ENCODE results near the gene SH3D19.

SH3D19 gene

DNA sequence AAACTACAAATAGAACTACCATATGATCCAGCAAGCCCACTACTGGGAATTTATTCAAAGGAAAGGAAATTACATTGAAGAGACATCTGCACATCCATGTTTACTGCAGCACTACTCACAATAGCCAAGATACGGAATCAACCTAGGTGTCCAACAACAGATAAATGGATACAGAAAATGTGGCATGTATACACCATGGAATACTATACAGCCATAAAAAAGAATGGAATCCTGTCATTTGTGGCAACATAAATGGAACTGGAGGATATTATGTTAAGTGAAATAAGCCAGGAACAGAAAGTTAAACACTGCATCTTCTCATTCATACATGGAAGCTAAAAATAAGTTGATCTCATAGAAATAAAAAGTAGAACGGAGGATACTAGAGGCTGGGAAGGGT lies 167.9 kb downstream of the SH3D19 start:
- no peak for DNase-seq (ENCODE audit: low read depth, low spot score)
- TF ChIP-seq CTCF (IDR thresholded peaks at IDR 0.05; ENCODE audit: low read depth, low read length) = no peak
- in situ Hi-C loops (cut with HindIII; ENCODE audit: low sequenced_read_pairs) = no loop called here

GRCh38 chr4:151153585-151153984 lies 171.8 kb downstream of the SH3D19 start:
- in situ Hi-C loops (cut with HindIII; ENCODE audit: low sequenced_read_pairs) = no loop called here
- TF ChIP-seq CTCF (IDR thresholded peaks at IDR 0.05; ENCODE audit: low read depth, low read length) = no peak
- H3K4me3 ChIP-seq (ENCODE audit: low read depth, low read length) = no peak overlapping the region
- DNase-seq (ENCODE audit: low read depth, low spot score) = no peak

More for the DNA sequence above, 167.9 kb downstream of the SH3D19 start:
- H3K4me3 ChIP-seq (ENCODE audit: low read depth, low read length) = no peak overlapping the region

- DNase-seq (ENCODE audit: low read depth, low spot score) = no peak
- in situ Hi-C loops (cut with HindIII; ENCODE audit: low sequenced_read_pairs) = no loop called here
- no peak for TF ChIP-seq CTCF (IDR thresholded peaks at IDR 0.05; ENCODE audit: low read depth, low read length)
- no peak overlapping the region for H3K4me3 ChIP-seq (ENCODE audit: low read depth, low read length)
These were observed 173.4 kb downstream of the SH3D19 start for GRCh38 chr4:151152028-151152427.

- in situ Hi-C loops (cut with HindIII; ENCODE audit: low sequenced_read_pairs) = no loop called here
- no peak for TF ChIP-seq CTCF (IDR thresholded peaks at IDR 0.05; ENCODE audit: low read depth, low read length)
- H3K4me3 ChIP-seq (ENCODE audit: low read depth, low read length) = no peak overlapping the region
- DNase-seq (ENCODE audit: low read depth, low spot score) = no peak
These were observed 174.4 kb downstream of the SH3D19 start for GRCh38 chr4:151150821-151151580.

DNA sequence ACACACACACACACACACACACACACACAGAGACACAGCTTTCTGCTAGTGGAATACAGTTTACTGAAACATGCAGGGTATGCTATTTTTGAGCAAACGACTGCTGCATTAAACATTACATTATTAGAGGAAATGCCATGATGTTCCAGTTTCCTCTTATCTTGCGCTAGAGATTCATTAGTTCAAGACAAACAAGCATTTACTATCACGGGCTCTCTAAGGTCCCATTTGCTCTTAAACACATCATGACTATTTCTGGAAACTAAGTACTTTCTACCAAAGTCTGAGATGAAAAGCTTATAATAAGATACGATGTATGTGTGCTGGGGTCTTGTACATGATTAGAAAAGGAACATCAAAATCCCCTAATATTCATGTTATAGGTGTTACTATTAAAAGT lies 177.1 kb downstream of the SH3D19 start:
- no peak overlapping the region for H3K4me3 ChIP-seq (ENCODE audit: low read depth, low read length)
- DNase-seq (ENCODE audit: low read depth, low spot score) = no peak
- in situ Hi-C loops (cut with HindIII; ENCODE audit: low sequenced_read_pairs) = no loop called here
- no peak for TF ChIP-seq CTCF (IDR thresholded peaks at IDR 0.05; ENCODE audit: low read depth, low read length)

DNA sequence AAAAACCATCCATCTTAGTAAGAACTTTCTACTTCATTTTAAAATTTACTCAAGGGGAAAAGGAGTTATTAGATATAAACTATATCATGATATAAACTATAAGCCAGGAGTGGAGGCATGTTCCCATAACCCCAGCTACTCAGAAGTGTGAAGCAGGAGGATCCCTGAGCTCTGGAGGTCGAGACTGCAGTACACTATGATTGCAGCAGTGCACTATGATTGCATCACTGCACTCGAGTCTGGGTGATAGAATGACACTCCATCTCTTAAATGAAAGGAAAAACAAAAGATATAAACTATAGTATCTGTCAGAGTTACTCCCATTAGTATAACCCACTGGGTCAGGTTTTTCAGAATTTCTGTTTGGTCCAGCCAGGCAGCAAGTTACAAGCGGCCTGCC lies 178.4 kb downstream of the SH3D19 start:
- no peak for TF ChIP-seq CTCF (IDR thresholded peaks at IDR 0.05; ENCODE audit: low read depth, low read length)
- no peak for DNase-seq (ENCODE audit: low read depth, low spot score)
- no peak overlapping the region for H3K4me3 ChIP-seq (ENCODE audit: low read depth, low read length)
- in situ Hi-C loops (cut with HindIII; ENCODE audit: low sequenced_read_pairs) = no loop called here
